ENCODE measurements around the gene NCAPH2. TPM values are rescaled to one million over a fixed set of nuclear protein-coding genes. Genes with fewer than 3 reads are reported as not detected.

Gene NCAPH2
- total and polyA plus RNA-seq, 9 of the 15 experiments (the other 6 are each of a cell fraction or from before 2014, with no cell fraction given), result 3.6 to 88.6 (median 32.4) TPM

GRCh38 chr22:50571264-50572175 lies 63.5 kb downstream of the NCAPH2 start (continued):
- TF ChIP-seq RREB1 (CRISPR knock-in tag; IDR thresholded peaks at IDR 0.05), result no peak

- no peak for ATAC-seq
- Histone ChIP-seq H3K27ac (ENCODE audit: extremely low read depth, low read depth, low read length) (no peak overlapping the region), H3K36me3 (ENCODE audit: control insufficient read depth, insufficient read depth, low read length) (no peaks in the 10 kb centered on the region), H3K4me2 (ENCODE audit: insufficient read depth, low read length) (no peak overlapping the region), H4K20me1 (replicated peaks; ENCODE audit: control insufficient read depth, insufficient read depth, low read length) (no peaks in the 10 kb centered on the region), H3K4me3 (no peak overlapping the region), H3K9me1 (ENCODE audit: control insufficient read depth, insufficient read depth, low read length) (no peaks in the 10 kb centered on the region), H3K9ac (ENCODE audit: insufficient read depth in 1 of 2, low read depth in 2 of 2, low read length in 2 of 2) (no peak overlapping the region), H2AFZ (ENCODE audit: low read depth, low read length) (no peak overlapping the region), H3K27me3 (ENCODE audit: control insufficient read depth in 2 of 2, insufficient read depth in 2 of 2, low read length in 2 of 2) (no peaks in the 10 kb centered on the region), H3K9me3 (replicated peaks; ENCODE audit: control insufficient read depth, insufficient read depth, low read depth, low read length) (no peaks in the 10 kb centered on the region), H3K4me1 (replicated peaks in 1 of 2; ENCODE audit: control insufficient read depth in 2 of 2, insufficient read depth in 2 of 2, low read length in 2 of 2) (peaks cover 0 to 13% of the 10 kb centered on the region in 2 experiments; a peak in 3 of 5 replicates), H3K79me2 (ENCODE audit: control insufficient read depth, insufficient read depth, low read length) (no peaks in the 10 kb centered on the region)
- ChIA-PET POLR2A (interaction anchor here (0.8 kb wide), 1 partner anchor 22 kb away, joined by 3 read pairs; no protein-coding TSS in a partner anchor), CTCF (ENCODE audit: low intra/inter-chr PET ratio) (no interaction called here)
- FAIRE-seq, result no peak
- WGBS (ENCODE audit: insufficient coverage, low coverage, missing lambda C conversion rate), result 66% methylated on average over 8 of the region's 11 CpGs
- BruUV-seq (replicated peaks), result no TSS peak
- intact Hi-C loops (cut with micrococcal nuclease), result no loop called here
- DNase-seq (ENCODE audit: extremely low read depth in 1 of 4, low spot score in 3 of 4), result no peak
- in situ Hi-C loops (cut with MboI), result no loop called here
- TF ChIP-seq RBM22 (IDR thresholded peaks at IDR 0.05; ENCODE audit: low read depth, low read length, poor library complexity, severe bottlenecking) (no peak), KDM4B (IDR thresholded peaks at IDR 0.05; ENCODE audit: borderline replicate concordance in 2 of 2, low read depth in 1 of 2) (no peak), ZBTB34 (CRISPR knock-in tag; IDR thresholded peaks at IDR 0.05) (no peak), RBM25 (IDR thresholded peaks at IDR 0.05; ENCODE audit: low read depth, low read length, severe bottlenecking) (no peak), EHMT2 (IDR thresholded peaks at IDR 0.05) (no peak), RB1 (IDR thresholded peaks at IDR 0.05; ENCODE audit: low read depth) (no peak), NR2C1 (IDR thresholded peaks at IDR 0.05) (no peak), NR2C1 (tag; IDR thresholded peaks at IDR 0.05) (no peak), U2AF2 (optimal IDR thresholded peaks at IDR 0.05; ENCODE audit: low read depth, low read length) (no peak), GATAD2B (IDR thresholded peaks at IDR 0.05; ENCODE audit: borderline replicate concordance) (no peak), PHB (CRISPR knock-in tag; IDR thresholded peaks at IDR 0.05) (no peak), STAT5A (IDR thresholded peaks at IDR 0.05; ENCODE audit: borderline replicate concordance, low read length) (no peak), SMARCC2 (IDR thresholded peaks at IDR 0.05; ENCODE audit: low read depth) (no peak)
These were observed 64.9 kb downstream of the NCAPH2 start for GRCh38 chr22:50572965-50573364.
